HG03521 (cell line): Measurements from ENCODE around the gene ZNF408.

Experiments
- ATAC-seq: cut with Tn5 transposase; IDR thresholded peaks from one replicate; pipeline ENCODE4 v1.9.1; 2021; ENCODE audit warnings: mild to moderate bottlenecking, moderate library complexity; ENCODE audit not compliant: unreplicated experiment

The ZNF408 gene

DNA sequence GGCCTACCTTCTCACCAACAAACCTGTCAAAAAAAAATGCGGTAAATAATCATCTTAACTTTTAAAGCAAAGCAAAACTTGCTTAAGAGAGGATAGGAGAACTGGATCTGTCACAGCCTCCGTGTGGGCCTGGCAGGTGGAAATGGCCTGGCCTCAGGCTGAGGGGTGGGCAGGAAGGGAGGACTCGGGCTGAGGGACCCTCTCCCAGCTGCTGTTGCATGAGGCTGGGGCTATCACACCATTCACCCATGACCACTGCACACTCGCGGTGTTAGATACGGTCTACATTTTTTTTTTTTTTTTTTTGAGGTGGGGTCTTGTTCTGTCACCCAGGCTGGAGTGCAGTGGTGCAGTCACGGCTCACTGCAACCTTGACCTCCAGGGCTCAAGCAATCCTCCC lies 24.9 kb upstream of the ZNF408 start:
- ATAC-seq: no peak

DNA sequence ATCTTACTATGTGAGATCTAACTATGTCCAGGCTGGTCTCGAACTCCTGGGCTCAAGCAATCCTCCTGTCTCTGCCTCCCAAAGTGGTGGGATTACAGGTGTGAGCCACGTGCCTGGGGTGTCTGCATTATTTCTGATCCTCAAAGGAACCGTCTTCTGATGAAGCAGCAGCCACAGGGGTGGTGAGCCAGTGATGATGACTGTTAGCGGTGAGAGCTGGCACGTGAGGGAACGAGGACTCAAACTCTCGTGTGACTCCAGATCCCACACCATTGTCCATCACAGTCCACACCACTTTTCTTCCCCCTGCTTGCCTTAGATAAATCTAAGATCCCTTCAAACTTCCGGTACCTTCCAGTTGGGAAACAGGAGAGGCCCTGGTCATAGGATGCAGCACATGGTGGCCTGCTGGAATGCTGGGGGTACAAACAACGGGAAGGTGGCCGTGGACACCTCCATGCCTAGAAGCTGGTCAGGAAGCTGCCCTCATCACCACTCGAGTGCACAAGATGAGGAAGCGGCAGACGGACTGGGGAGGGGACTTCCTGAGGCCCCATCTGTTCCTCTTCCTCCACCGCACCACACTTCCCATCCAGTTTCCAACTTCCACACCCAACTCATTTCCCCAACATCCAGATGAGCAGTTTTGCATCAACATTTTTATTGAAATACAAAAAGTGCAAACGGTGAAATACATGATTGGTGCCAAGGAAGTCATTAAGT lies 24.2 kb upstream of the ZNF408 start:
- ATAC-seq: no peak

DNA sequence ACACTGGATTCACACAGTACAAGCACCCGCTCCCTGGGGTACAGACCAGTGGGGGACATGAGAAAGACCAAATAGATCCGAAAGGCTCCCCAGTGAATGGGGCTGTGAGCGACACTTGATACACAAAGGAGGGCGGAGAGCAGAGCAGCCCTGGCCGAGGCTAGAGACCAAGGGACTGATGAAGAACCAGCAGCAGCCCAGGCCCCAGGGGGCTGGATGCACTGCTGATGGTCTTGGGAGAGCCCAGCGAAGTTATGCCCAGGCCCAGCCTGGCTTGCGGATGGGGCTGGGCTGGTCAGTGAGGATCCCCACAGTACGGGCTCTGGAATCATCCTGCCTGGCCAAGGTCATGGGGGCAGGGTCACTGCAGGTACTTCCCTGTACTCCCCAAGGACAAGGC lies 23.7 kb upstream of the ZNF408 start:
- ATAC-seq: no peak

DNA sequence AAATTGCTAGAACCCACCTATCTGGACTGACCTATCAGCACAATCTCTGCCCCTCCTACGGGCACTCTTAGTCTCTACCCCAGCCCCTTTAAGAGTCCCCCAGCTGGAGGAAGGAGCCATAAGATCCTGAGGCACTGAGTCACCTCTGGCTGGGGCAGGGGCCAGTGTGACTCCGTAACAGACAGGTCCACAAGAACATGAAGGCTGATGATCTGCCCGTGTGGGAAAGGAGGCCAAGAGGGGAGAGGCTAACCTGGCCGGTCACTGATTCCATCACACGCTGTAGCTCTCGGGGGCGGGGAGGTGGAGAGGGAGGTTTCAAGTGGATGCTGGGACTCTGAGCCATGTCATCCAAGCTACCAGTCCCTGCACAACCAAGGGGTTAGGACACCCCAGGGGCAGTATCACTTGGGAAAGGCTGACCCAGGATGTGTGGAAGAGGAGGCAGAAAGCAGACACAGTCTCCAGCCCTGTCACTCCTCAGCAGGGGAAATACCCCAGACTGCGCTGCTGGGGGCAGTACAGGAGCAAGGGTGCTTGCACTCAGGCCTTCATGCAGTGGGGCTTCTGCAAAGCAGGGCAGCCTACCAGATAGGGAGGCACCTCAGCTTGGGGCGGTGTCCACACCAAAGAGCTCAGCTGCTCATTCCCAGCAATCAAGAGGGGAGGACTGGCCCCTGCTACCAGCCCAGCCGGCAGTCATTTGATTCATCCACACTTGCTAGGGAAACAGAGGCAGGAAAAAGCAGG lies 22.7 kb upstream of the ZNF408 start:
- ATAC-seq: no peak

DNA sequence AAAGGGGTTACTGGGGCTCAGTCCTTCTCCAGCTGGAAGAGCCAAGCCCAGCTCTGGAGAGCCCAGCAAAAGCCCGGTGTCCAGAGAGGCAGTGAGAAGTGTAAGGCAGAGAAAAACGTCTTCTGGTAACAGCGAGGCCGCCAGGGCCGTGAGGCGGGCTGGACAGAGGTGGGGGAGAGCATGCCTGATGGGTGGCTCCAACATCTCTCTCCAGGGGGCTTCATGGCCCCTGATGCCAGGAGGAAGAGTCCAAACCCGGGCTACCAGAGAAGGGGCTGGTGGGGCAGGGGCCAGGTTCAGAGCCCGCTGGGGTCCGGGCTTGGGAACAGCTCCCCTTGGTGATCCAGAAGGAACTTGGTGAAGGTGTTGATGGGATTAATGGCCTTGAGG lies 22.1 kb upstream of the ZNF408 start:
- no peak for ATAC-seq

DNA sequence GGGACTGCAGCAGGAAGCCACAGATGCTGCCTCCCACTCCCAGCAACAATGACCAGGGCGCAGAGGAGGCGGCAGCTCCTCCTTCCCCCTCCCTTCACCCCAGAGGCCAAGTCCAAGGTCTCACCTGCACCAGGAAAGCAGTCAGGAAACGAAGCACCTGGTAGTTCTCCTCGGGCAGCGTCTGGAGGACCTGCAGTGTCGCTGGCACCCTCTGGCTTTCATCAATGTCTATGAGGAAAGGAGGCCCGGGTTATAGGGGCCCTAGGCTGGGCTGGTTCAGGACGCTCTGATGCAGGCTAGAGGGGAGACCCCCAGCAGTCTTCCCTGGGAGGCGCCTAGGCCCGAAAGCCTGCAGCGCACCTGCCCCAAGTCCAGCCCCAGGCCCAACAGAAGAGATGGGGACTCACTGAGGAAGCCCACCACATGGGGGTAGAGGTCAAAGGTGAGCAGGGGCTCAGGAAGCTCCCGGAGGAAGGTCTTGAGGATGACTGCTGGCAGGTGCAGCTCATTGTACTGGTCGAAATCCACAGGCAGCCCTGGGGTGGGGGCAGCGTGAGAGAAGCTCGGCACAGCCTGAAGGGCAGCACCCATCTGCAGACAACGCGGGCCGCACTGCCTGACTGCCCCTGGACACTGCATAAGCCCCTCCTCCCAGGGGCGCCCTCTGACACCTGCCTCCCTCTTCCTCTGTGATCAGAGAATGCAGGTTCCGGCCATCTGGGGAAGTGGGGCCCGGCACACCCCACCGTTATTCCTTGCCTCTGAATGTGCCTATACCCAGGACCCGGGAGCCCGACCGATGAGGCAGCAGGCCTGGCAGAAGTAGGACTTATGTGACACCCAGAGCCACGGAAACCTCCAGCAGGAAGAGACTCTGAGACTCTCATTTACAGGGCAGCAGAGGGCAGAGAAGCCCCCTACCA lies 21.3 kb upstream of the ZNF408 start:
- ATAC-seq: no peak

DNA sequence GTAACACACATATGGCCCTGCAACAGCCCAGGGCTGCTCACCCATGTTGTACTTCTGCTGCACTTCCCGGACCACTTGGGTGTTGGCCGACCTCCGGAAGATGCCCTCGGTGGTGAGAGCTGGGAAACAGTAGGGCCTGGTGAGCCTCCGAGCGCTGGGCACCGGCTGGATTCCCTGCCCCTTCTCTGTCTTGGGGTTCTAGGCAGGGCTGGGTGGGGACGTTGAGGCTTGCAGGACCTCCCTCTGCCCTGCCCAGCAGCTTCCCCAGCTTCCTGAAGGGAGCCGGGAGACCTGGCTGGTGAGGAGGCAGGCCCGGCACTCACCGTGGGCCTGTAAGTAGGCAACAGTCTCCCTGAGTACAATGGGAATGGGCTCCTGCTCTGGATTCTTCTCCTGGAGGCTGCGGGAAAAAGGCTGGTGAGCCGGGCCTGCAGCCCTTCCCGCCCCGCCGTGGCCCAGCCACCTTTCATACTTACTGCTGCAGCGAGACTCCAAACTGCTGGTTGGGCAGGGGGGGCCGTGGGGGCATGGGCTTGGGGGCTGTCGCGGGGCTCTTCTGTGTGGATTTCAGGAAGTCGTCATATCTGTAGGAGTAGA lies 20.6 kb upstream of the ZNF408 start:
- ATAC-seq: no peak

DNA sequence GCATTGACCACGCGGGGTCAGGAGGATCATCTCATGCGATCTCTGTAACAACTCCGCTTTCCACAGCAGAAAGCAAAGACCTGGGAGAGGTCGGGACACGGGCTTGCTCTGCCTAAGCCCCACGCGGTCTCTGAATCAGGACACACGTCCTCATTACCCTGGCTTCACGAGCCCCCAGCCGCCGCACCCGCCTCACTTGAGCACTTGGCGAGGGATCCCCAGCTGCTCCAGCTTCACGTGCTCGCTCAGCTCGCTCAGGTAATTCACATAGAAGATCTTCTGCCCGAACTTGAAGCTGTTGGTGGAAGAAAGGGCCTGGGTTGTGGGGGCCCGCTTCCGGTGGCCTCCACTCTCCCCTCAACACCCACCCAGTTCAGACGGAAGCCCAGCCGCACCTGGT lies 20.0 kb upstream of the ZNF408 start:
- no peak for ATAC-seq

DNA sequence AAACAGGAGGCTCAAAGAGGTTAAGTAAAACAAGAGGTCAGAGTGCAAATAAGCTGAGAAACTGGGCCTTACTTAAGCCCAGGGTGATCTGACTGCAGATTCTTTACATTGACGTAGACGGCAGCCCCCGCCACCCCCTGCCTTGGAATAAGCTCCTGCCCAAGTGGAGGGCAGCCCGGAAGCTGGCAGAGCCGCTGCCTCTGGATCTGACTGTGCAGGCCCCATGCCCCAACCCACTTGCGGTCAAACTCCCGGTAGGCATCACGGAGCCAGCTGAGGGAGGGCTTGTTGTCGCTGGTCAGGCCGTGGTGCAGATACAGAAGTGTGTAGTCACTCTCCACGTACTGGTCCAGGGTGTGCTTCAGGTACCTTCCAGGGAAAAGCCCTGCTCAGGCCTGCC lies 19.0 kb upstream of the ZNF408 start:
- ATAC-seq: no peak

DNA sequence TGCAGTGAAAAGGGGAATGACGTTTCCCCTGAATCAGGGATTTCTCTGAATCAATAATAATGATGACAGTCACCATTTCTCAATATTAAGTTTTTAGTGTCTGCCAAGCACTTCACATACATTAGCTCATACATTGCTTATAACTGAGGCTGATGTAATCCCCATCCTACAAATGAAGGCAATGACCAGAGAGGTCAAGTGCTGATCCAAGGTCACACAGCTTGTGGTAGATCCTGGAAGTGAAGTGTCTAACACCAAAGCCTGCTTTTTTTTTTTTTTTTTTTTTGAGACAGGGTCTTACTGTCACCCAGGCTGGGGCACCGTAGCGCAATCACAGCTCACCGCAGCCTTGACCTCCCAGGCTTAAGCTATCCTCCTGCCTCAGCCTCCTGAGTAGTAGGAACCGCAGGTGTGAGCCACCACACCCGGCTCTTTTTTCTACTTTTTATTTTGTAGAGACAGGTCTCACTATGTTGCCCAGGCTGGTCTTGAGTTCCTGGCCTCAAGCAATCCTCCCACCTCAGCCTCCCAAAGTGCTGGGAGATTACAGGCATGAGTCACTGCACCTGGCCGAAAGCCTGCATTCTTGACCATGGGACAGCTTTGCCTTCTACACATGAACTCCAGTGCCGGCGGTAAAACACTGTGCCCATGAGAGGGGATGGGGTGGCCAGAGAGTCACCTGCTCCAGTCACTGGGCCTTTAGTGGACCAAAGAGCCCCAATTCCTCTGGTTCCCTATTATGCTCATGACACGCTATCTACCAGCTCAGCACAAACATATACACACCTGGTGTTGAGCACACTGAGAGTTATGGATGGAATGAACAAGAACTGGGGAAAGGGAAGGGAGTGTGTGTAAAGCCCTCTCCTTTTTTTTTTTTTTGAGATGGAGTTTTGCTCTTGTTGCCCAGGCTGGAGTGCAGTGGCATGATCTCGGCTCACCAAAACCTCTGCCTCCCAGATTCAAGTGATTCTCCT lies 17.8 kb upstream of the ZNF408 start:
- no peak for ATAC-seq

DNA sequence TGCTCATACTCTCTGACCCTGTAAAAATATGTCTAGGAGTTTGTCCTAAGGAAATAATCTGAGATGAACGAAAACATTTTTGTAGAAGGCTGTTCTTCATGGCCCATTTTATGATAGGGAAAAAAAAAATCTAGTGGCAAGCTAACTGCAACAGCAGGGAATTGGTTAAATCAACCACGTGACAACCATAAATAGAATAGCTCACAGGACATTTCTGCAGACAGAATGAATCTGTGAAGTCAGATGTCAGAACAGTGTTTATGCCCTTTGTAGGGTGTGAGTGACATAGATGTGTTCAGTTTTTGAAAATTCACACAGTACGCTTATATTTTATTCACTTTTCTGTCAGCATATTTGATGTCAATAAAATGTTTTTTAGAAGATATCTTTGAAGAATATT lies 16.5 kb upstream of the ZNF408 start:
- no peak for ATAC-seq

DNA sequence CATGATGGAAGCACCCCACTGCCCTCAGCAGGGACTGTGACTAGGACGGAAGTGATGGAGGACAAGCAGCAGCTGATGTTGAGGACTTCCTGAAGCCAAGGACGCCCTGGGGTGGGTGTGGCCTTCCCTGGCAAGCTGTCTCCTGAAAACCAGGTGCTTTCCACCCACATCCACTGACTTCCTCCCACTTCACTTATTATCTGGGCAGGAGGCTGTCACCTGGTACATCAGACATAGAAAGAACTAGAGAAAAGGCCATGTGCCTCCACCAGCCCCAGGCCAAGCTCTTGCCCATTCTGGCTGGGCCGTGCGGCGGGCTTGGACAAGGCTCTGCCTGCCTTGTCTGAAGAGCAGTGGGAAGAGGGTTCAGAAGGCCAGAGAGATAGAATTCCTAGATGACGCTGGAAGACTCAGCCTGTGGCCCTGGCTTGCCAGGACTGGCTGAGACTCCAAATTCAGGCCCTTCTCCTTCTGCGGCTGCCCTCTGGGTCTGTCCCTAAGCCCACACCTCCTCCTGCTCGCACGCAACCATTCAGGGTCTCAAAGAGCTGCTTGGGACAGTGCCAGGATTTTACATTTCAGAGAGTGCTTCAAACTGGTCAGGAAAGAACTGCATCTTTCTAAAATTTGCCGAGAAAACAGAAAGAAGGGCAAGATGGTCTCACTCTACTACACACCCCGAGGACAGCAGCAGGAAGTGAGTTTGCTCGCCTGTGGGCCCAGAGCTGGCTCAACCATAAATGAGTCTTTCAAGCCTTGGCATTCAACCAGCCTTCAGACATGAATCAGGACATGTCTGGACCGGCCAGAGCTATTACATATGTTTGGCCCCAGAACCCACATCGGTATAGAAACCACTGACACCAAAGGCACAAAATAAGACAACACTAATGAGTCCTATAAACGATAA lies 13.7 kb upstream of the ZNF408 start:
- no peak for ATAC-seq

DNA sequence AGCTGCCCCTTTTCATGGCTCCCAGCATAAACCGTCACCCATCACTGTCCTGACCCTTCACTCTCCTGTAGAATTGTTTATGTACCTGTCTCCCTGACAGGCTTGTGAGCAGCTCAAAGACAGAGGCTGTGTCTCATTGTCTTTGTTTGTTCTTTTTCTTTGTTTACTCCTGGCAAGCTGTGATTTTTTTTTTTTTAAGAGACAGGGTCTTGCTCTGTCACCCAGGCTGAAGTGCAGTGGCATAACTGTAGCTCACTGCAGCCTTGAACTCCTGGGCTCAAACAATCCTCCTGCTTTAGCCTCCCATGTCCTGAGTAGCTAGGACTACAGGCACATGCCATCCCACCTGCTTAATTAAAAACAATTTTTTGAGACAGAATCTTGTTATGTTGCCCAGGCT lies 10.1 kb upstream of the ZNF408 start:
- ATAC-seq: no peak

DNA sequence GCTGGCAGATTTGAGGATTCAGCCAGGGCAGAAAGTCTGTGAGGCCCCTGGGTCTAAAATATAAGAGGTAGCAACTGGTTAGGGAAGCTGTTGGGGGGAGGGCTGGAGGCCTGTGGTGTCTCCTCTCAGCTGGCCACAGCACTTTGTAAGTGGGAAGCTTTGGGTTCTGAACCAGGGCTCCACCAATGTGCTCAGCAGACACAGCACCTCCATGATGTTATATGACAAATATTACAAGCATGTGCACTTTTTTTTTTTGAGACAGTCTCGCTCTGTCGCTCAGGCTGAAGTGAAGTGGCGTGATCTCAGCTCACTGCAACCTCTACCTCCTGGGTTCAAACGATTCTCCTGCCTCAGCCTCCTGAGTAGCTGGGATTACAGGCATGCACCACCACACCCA lies 8.4 kb upstream of the ZNF408 start:
- ATAC-seq: no peak

DNA sequence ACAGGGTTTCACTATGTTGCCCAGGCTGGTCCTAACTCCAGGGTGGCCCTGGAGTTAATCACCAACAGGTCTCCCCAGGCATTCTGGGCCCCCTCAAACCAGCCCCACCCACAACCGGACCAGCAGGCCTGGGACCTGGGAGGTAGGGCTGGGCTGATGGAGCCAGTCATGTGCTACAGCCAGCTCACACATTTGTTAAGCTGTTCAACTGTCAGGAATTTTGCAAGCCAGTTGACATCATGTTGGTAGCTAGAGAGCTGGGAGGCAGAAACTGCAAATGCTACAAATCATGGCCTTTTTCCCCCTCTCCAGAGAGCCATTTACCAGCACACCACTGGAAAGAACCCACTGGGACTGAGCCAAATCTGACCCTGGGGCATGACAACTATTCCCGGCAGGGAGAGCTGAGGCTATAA lies 7.2 kb upstream of the ZNF408 start:
- ATAC-seq: no peak

DNA sequence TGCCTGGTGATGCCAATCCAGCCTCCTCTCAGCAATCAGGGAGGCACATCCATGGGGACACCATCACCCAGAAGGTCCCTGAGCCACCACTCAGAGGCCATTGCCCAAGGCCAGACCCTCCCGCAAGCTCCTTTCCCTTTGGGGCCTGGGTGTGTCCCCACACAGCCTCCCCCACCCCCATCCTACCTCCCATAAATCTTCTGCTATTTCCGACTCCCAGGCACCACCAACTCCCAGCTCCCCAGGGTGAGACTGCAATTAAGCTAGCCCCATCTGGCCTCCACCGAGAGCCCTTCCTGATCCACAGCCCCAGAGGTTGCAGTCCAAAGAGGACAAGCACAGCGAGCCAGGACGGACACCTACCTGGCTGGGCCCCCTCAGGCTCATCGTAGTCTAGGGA lies 6.8 kb upstream of the ZNF408 start:
- ATAC-seq: no peak

DNA sequence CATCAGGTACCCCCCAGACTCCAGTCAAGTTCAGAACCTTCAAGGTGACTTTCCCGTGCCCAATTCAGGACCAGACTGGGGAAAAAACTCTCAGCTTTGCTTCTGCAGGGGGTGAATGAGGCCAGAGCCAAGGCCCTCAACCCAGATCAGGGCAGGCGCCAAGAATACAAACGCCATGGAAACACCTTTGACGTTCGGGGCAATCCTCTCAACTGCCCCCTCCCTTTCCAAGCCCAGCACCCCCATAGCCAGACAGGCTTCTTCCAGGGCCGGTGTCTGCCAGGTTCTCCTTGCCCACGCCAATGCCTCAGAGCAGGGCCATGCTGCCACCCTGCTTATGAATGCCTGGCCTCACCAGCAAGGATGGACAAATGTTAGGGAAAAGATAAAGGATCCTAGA lies 6.2 kb upstream of the ZNF408 start:
- ATAC-seq: no peak

DNA sequence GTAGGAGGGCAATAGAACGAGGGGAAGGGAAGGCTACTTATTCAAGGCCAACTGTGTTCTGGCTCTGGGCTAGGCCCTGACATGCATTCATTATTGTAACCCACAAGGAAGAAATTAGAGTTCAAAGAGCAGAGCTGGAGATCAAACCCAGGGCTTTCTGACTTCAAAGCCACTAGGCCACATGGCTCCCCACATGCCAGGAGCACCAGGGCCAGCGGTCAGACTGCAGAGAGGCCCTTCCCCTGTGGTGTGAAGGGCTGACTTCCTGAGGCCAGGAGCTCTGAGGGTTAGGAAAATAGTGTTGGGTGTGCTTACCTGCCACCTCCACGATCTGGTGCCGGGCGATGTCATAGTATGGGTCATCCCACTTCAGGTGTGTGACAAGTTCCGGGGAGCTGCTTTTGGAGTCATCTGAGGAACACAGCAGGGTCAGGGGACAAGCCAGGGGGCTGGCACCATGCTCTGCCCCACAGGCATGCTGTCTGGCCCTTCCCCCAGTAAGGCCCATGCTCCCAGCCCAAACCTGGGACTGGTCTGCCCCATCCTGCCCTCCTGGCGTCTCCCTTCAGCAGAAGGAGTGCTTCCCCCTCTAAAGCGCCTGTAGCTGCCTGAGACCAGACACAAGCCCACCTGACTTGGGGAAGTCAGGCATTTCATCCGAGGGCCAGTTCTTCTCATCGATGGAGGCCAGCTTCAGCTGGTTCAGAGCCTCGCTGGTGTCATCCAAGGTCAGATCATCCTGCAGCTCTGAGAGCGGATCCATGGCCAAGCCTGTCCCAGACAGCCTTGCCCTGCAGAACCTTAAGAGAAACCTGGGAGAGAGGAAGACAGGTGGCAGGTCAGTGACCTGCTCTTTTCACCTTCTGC lies 5.3 kb upstream of the ZNF408 start:
- ATAC-seq: no peak
